Smooth muscle cell (in vitro differentiated cells): Measurements from ENCODE around the gene NUDT5. TPM values are rescaled to one million over a fixed set of nuclear protein-coding genes. Genes with fewer than 3 reads are reported as not detected.

Source experiments
- DNase-seq: peaks from one replicate; lab custom pipeline; 2025; ENCODE audit not compliant: unreplicated experiment; lab: John Stamatoyannopoulos, UW
- H2AFZ ChIP-seq: fragments of 200-600 bp; sonication (generic); 2 replicates; pipeline ENCODE4 v1.6.0; 2016; ENCODE audit warnings: antibody characterized with exemption, low read depth, mild to moderate bottlenecking
- H3F3A ChIP-seq: fragments of 200-600 bp; sonication (generic); 2 replicates; pipeline ENCODE4 v1.6.0; 2017; ENCODE audit warnings: antibody characterized with exemption, low read depth
- H3K27ac ChIP-seq: fragments of 200-600 bp; sonication (generic); 2 replicates; pipeline ENCODE4 v1.5.1; 2016; ENCODE audit warnings: low read depth, mild to moderate bottlenecking
- H3K27me3 ChIP-seq: fragments of 200-600 bp; sonication (generic); 2 replicates; pipeline ENCODE4 v1.6.1; 2016; ENCODE audit warnings: low read depth, mild to moderate bottlenecking
- H3K36me3 ChIP-seq: fragments of 200-600 bp; sonication (generic); 2 replicates; pipeline ENCODE4 v1.5.1; 2016; ENCODE audit warnings: low read depth
- H3K4me1 ChIP-seq: fragments of 200-600 bp; sonication (generic); 2 replicates; pipeline ENCODE4 v1.5.1; 2016; ENCODE audit warnings: low read depth
- H3K4me2 ChIP-seq: fragments of 200-600 bp; sonication (generic); 2 replicates; pipeline ENCODE4 v1.6.0; 2016; ENCODE audit warnings: mild to moderate bottlenecking
- H3K4me3 ChIP-seq: fragments of 200-600 bp; sonication (generic); 2 replicates; pipeline ENCODE4 v1.5.1; 2016; ENCODE audit warnings: mild to moderate bottlenecking
- H3K79me2 ChIP-seq: fragments of 200-600 bp; sonication (generic); 2 replicates; pipeline ENCODE4 v1.6.0; 2016; ENCODE audit warnings: low read depth, mild to moderate bottlenecking
- H3K9ac ChIP-seq: fragments of 200-600 bp; sonication (generic); 2 replicates; pipeline ENCODE4 v1.6.0; 2016; ENCODE audit warnings: low read depth
- H3K9me3 ChIP-seq: fragments of 200-600 bp; sonication (generic); replicated peaks from 2 replicates; pipeline ENCODE4 v1.5.1; 2016; ENCODE audit warnings: low read depth
- H4K20me1 ChIP-seq: fragments of 200-600 bp; sonication (generic); 2 replicates; pipeline ENCODE4 v1.6.0; 2016; ENCODE audit warnings: low read depth
- CTCF ChIP-seq: fragments of 200-600 bp; sonication (generic); IDR thresholded peaks from 2 replicates; pipeline ENCODE4 v1.5.1; 2017; ENCODE audit warnings: borderline replicate concordance, mild to moderate bottlenecking, antibody characterized with exemption; ENCODE audit not compliant: insufficient read depth, poor library complexity, severe bottlenecking
- WGBS: methylation state at CpG from one replicate; pipeline ENCODE4 v1.1.7; 2016; ENCODE audit warnings: low lambda C conversion rate; 5-methylcytosine and 5-hydroxymethylcytosine counted together
- polyA plus RNA-seq: library from polyadenylated mRNA; unstranded; fragments of >200 nt; fragmentation: Nextera tagmentation; extraction: Ambion mirVana; gene quantifications from 2 replicates; pipeline ENCODE4 v1.2.1, GENCODE V29; 2016
- total RNA-seq: library from RNA; depleted of rRNA; stranded (reverse); fragments of >200 nt; gene quantifications from 2 replicates; pipeline ENCODE4 v1.2.3, GENCODE V29; 2014

The NUDT5 gene
- total and polyA plus RNA-seq, 2 experiments from 2014 or later, result 64.8 to 89.6 TPM

DNA sequence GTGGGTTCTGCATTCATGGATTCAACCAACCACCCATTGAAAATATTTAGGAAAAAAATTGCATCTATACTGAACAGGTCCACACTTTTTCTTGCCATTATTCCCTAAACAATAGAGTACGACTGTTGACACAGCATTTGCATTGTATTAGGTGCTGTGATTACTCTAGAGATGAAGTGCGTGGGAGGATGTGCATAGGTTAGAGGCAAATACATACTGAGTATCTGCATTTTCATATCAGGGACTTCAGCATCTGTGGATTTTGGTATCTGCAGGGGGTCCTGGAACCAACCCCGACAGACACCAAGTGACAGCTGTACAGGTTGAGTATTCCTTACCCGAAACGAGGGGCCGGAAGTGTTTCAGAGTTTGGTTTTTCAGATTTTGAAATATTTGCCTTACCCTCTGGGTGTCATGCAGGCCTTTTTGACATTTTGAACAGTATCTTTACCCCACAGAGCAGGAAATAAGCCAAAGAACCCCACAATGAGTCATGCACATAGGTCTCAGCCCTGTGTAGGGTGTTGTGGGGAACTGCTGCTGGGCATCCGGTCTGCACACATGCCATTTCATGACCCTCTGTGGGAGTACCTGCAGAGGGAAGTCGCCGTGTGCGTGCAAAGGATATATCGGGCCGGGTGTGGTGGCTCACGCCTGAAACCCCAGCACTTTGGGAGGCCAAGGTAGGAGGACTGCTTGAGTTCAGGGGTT, 14.5 kb downstream of the NUDT5 start:
- Histone ChIP-seq H3K27me3 (no peaks in the 10 kb centered on the region), H3K4me3 (no peak overlapping the region), H3K4me2 (no peak overlapping the region), H3F3A (no peaks in the 10 kb centered on the region), H2AFZ (no peak overlapping the region), H3K79me2 (no peaks in the 10 kb centered on the region), H3K4me1 (no peaks in the 10 kb centered on the region), H3K9ac (no peak overlapping the region), H3K36me3 (peaks cover 11% of the 10 kb centered on the region), H4K20me1 (no peaks in the 10 kb centered on the region), H3K27ac (no peak overlapping the region), H3K9me3 (no peaks in the 10 kb centered on the region)
- 94% methylated on average over 13 of the region's 13 CpGs for WGBS
- no peak for TF ChIP-seq CTCF
- DNase-seq, result no peak

GRCh38 chr10:12180221-12180974, 15.3 kb downstream of the NUDT5 start:
- Histone ChIP-seq H3K4me3 (no peak overlapping the region), H3K79me2 (no peaks in the 10 kb centered on the region), H3K27me3 (no peaks in the 10 kb centered on the region), H3K4me2 (no peak overlapping the region), H3K27ac (no peak overlapping the region), H3F3A (no peaks in the 10 kb centered on the region), H2AFZ (no peak overlapping the region), H3K4me1 (no peaks in the 10 kb centered on the region), H3K9ac (no peak overlapping the region), H3K9me3 (no peaks in the 10 kb centered on the region), H3K36me3 (peaks cover 8% of the 10 kb centered on the region), H4K20me1 (no peaks in the 10 kb centered on the region)
- no peak for TF ChIP-seq CTCF
- no peak for DNase-seq
- WGBS, result 73% methylated on average over 9 of the region's 9 CpGs

DNA sequence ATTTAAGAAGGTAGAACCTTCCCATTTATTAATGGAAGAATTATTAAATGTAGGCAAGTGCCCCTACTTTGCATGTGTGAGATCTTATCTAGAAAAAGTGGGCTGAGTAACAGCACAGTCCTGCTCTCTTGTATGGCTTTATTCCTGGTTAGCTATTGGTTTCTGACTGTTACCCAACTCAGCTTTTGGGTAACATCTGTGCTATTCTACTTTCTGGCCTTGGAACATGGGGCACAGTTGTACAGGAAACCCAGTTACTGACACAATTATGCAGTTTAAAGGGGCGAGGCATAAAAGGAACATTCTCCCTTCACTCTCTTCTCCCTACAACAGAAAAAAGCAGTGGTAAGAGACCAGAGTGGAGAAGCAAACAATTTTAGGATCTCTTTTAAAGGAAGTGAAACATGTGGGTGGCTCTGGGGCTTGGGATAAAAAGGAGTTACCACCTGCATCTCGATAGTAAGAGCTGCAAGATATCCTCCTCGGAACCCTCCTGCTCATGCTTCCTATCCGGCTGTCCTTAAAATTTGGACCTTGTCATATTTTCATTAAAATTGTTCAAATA, 16.0 kb downstream of the NUDT5 start:
- no peaks in the 10 kb centered on the region for H4K20me1 ChIP-seq
- no peak for DNase-seq
- H3K4me1 ChIP-seq, result no peaks in the 10 kb centered on the region
- TF ChIP-seq CTCF, result no peak
- WGBS, result 93% methylated on average over 4 of the region's 4 CpGs
- no peaks in the 10 kb centered on the region for H3F3A ChIP-seq
- no peak overlapping the region for H2AFZ ChIP-seq
- no peaks in the 10 kb centered on the region for H3K9me3 ChIP-seq
- no peak overlapping the region for H3K4me2 ChIP-seq
- no peaks in the 10 kb centered on the region for H3K27me3 ChIP-seq
- H3K4me3 ChIP-seq, result no peak overlapping the region
- H3K9ac ChIP-seq, result no peak overlapping the region
- H3K36me3 ChIP-seq, result peaks cover 1% of the 10 kb centered on the region
- H3K79me2 ChIP-seq, result no peaks in the 10 kb centered on the region
- no peak overlapping the region for H3K27ac ChIP-seq
